ENCODE data around the gene UBE2G1. TPM values are rescaled to one million over a fixed set of nuclear protein-coding genes. Genes with fewer than 3 reads are reported as not detected.

UBE2G1 gene
- total RNA-seq, 1 donor from 2014 or later, result 88.5 TPM

DNA sequence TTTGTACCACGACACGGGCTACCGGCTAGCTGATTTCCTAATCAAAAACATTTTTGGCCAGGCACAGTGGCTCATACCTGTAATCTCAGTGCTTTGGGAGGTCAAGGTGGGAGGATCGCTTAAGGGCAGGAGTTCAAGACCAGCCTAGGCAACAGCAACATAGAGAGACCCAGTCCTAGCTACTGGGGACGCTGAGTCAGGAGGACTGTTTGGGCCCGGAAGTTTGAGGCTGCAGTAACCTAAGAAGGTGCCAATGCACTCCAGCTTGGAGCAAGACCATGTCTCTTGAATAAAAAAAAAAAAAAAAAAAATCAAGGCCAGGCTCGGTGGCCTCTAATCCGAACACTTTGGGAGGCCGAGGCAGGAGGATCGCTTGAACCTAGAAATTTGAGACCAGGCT is 49.8 kb downstream of the UBE2G1 start:
- no peaks in the 10 kb centered on the region for H3K36me3 ChIP-seq
- peaks cover 4% of the 10 kb centered on the region for H3F3A ChIP-seq (ENCODE audit: low read depth)
- H3K9ac ChIP-seq, result no peak overlapping the region
- no peak overlapping the region for H3K27ac ChIP-seq
- Mint-ChIP-seq H3K27me3 (ENCODE audit: insufficient read depth, low read depth) (no peaks in the 10 kb centered on the region), H3K4me3 (no peak overlapping the region), H3K27ac (no peak overlapping the region), H3K4me1 (peaks cover 3% of the 10 kb centered on the region), H3K36me3 (peaks cover 20% of the 10 kb centered on the region), H3K9me3 (peaks cover 26% of the 10 kb centered on the region)
- no peak overlapping the region for H3K4me2 ChIP-seq
- H4K20me1 ChIP-seq (ENCODE audit: low read depth), result peaks cover 41% of the 10 kb centered on the region
- no peak overlapping the region for H2AFZ ChIP-seq (replicated peaks)
- H3K9me3 ChIP-seq (ENCODE audit: low read depth), result no peaks in the 10 kb centered on the region
- no peak overlapping the region for H3K4me3 ChIP-seq
- TF ChIP-seq, protein P1, sequence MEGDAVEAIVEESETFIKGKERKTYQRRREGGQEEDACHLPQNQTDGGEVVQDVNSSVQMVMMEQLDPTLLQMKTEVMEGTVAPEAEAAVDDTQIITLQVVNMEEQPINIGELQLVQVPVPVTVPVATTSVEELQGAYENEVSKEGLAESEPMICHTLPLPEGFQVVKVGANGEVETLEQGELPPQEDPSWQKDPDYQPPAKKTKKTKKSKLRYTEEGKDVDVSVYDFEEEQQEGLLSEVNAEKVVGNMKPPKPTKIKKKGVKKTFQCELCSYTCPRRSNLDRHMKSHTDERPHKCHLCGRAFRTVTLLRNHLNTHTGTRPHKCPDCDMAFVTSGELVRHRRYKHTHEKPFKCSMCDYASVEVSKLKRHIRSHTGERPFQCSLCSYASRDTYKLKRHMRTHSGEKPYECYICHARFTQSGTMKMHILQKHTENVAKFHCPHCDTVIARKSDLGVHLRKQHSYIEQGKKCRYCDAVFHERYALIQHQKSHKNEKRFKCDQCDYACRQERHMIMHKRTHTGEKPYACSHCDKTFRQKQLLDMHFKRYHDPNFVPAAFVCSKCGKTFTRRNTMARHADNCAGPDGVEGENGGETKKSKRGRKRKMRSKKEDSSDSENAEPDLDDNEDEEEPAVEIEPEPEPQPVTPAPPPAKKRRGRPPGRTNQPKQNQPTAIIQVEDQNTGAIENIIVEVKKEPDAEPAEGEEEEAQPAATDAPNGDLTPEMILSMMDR (IDR thresholded peaks at IDR 0.05), result no peak
- TF ChIP-seq EZH2phosphoT487 (IDR thresholded peaks at IDR 0.05), result no peak
- no peak for TF ChIP-seq EZH2 (IDR thresholded peaks at IDR 0.05)
- no peaks in the 10 kb centered on the region for H3K4me1 ChIP-seq
- no peak for DNase-seq (ENCODE audit: low spot score)
- no peaks in the 10 kb centered on the region for H3K27me3 ChIP-seq
- peaks cover 97% of the 10 kb centered on the region for H3K79me2 ChIP-seq (ENCODE audit: low read depth)

DNA sequence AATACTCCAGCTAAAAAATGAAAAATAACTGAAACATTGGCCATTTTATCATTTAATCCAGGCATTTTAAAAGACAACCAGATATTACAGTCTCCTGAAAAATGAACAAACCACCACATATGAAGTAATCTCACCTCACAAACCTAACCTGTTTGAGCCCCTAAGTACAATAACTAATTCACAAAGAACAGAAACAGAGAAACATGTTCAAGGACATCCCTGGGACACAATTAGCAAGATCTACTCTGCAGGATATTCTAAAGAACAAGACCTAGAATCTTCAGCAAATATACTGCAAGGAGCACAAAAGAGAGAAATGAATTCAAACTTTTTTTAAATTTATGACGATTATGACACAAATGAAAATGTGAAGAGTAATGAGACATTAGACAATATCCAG is 51.9 kb downstream of the UBE2G1 start:
- Histone ChIP-seq H3K27ac (no peak overlapping the region), H3K9me3 (ENCODE audit: low read depth) (peaks cover 4% of the 10 kb centered on the region), H3K4me2 (no peak overlapping the region), H3K36me3 (no peaks in the 10 kb centered on the region), H3K9ac (no peak overlapping the region), H3F3A (ENCODE audit: low read depth) (peaks cover 7% of the 10 kb centered on the region), H3K27me3 (no peaks in the 10 kb centered on the region), H4K20me1 (ENCODE audit: low read depth) (peaks cover 30% of the 10 kb centered on the region), H3K4me1 (no peaks in the 10 kb centered on the region), H3K4me3 (no peak overlapping the region), H2AFZ (replicated peaks) (no peak overlapping the region), H3K79me2 (ENCODE audit: low read depth) (peaks cover 97% of the 10 kb centered on the region)
- DNase-seq (ENCODE audit: low spot score), result no peak
- peaks cover 36% of the 10 kb centered on the region for H3K36me3 Mint-ChIP-seq
- H3K9me3 Mint-ChIP-seq, result peaks cover 40% of the 10 kb centered on the region
- TF ChIP-seq EZH2 (IDR thresholded peaks at IDR 0.05) (no peak), EZH2phosphoT487 (IDR thresholded peaks at IDR 0.05) (no peak)
- H3K4me1 Mint-ChIP-seq, result peaks cover 10% of the 10 kb centered on the region
- no peak overlapping the region for H3K27ac Mint-ChIP-seq
- no peaks in the 10 kb centered on the region for H3K27me3 Mint-ChIP-seq (ENCODE audit: insufficient read depth, low read depth)
- H3K4me3 Mint-ChIP-seq, result no peak overlapping the region

DNA sequence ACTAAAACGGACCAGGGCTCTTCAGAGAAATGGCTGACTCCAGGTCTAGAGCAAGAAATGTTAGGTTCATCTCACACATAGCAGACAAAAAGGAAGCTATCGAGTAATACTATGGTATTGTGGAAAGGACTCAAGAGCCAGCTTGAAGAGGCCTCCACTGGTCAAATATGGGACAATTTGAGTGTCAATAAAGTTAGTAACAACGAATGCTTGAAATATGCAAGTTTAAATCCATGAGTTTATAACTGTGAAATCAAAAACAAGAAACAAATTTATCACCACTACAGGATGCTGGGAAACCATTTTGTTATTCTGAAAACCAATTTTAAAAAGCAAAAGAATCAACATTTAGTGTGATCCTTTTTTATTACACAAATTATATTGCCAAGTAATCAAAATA is 52.3 kb downstream of the UBE2G1 start:
- Histone ChIP-seq H4K20me1 (ENCODE audit: low read depth) (peaks cover 26% of the 10 kb centered on the region), H3K79me2 (ENCODE audit: low read depth) (peaks cover 97% of the 10 kb centered on the region), H3K27ac (no peak overlapping the region), H3K9me3 (ENCODE audit: low read depth) (peaks cover 4% of the 10 kb centered on the region), H3K4me1 (no peaks in the 10 kb centered on the region), H3K36me3 (no peaks in the 10 kb centered on the region), H3K27me3 (no peaks in the 10 kb centered on the region), H3F3A (ENCODE audit: low read depth) (peaks cover 8% of the 10 kb centered on the region), H2AFZ (replicated peaks) (no peak overlapping the region), H3K4me2 (no peak overlapping the region), H3K9ac (no peak overlapping the region), H3K4me3 (no peak overlapping the region)
- Mint-ChIP-seq H3K27ac (no peak overlapping the region), H3K9me3 (peaks cover 40% of the 10 kb centered on the region), H3K27me3 (ENCODE audit: insufficient read depth, low read depth) (no peaks in the 10 kb centered on the region), H3K4me1 (peaks cover 13% of the 10 kb centered on the region), H3K4me3 (no peak overlapping the region), H3K36me3 (peaks cover 36% of the 10 kb centered on the region)
- DNase-seq (ENCODE audit: low spot score), result no peak
- TF ChIP-seq EZH2 (IDR thresholded peaks at IDR 0.05) (no peak), EZH2phosphoT487 (IDR thresholded peaks at IDR 0.05) (no peak)
- TF ChIP-seq, protein P1 (IDR thresholded peaks at IDR 0.05), result no peak

DNA sequence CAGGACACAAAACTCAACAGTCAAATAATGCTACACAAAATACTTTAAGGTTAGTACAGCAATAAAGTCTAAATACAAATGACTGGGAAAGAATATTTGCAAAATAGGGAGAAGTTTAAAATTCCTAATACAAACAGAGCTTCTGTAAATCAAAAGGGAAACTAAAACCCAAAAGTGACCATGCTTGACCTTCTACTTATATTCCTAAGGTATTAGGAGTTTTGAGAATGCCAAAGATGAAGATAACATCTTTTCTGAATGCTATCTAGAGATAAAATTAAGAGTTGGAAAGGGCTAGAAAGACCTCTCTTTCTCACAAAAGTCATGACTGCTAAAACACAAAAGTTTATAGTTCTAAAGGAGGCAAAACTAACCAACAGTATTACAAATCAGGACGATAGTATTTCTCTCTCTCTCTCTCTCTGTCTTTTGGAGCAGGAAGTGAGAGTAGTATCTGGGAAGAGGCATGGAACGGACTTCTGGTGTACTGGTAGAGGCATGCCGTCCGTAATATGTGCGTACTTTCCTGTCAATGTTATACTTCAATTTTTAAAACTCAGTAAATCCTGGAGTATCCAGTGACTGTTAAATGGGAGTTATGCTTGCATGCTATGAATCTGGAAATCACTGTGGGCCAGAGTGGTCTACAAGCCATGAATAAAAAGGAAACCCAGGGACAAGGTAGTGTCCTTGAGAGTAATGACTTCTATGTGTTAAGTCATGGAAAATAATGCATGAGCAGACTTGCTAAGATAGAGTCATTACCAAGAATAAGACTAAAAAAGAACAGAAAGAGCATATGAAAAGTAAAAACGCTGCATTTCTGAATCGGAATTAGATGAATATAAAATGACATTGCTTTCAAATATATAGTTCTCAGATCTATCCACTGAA is 53.0 kb downstream of the UBE2G1 start:
- Mint-ChIP-seq H3K27ac (no peak overlapping the region), H3K4me1 (peaks cover 10% of the 10 kb centered on the region), H3K4me3 (no peak overlapping the region), H3K36me3 (peaks cover 36% of the 10 kb centered on the region), H3K27me3 (ENCODE audit: insufficient read depth, low read depth) (no peaks in the 10 kb centered on the region), H3K9me3 (peaks cover 40% of the 10 kb centered on the region)
- no peak for DNase-seq (ENCODE audit: low spot score)
- no peak for TF ChIP-seq EZH2phosphoT487 (IDR thresholded peaks at IDR 0.05)
- no peak for TF ChIP-seq EZH2 (IDR thresholded peaks at IDR 0.05)
- TF ChIP-seq, protein P1 (IDR thresholded peaks at IDR 0.05), result no peak
- H3K9ac ChIP-seq, result no peak overlapping the region
- H3K4me1 ChIP-seq, result no peaks in the 10 kb centered on the region
- H3K36me3 ChIP-seq, result no peaks in the 10 kb centered on the region
- H3K79me2 ChIP-seq (ENCODE audit: low read depth), result peaks cover 97% of the 10 kb centered on the region
- H3K27me3 ChIP-seq, result no peaks in the 10 kb centered on the region
- H3K27ac ChIP-seq, result no peak overlapping the region
- peaks cover 4% of the 10 kb centered on the region for H3K9me3 ChIP-seq (ENCODE audit: low read depth)
- H2AFZ ChIP-seq (replicated peaks), result no peak overlapping the region
- no peak overlapping the region for H3K4me3 ChIP-seq
- peaks cover 9% of the 10 kb centered on the region for H3F3A ChIP-seq (ENCODE audit: low read depth)
- no peak overlapping the region for H3K4me2 ChIP-seq
- peaks cover 18% of the 10 kb centered on the region for H4K20me1 ChIP-seq (ENCODE audit: low read depth)

Measured in neural progenitor cell (in vitro differentiated cells).